Nephron (organoid): ENCODE measurements around the gene TWIST1.

Experiments
- H3K27ac Mint-ChIP-seq, 3 experiments: 2 replicates each; pipeline ENCODE4 v1.8.0; 2020; ENCODE audit warnings: mixed read lengths in 3 of 3, mild to moderate bottlenecking in 2 of 3, moderate library complexity in 1 of 3
- H3K27me3 Mint-ChIP-seq: 2 replicates; pipeline ENCODE4 v1.8.0; 2021; ENCODE audit warnings: low read depth, mild to moderate bottlenecking, moderate library complexity, mixed read lengths
- H3K36me3 Mint-ChIP-seq: 2 replicates; pipeline ENCODE4 v1.8.0; 2020; ENCODE audit warnings: low read depth, mixed read lengths
- H3K4me1 Mint-ChIP-seq: 2 replicates; pipeline ENCODE4 v1.8.0; 2020; ENCODE audit warnings: mixed read lengths
- H3K4me3 Mint-ChIP-seq, 3 experiments: 2 replicates each; pipeline ENCODE4 v1.8.0; 2020; ENCODE audit warnings: mild to moderate bottlenecking in 3 of 3, mixed read lengths in 3 of 3, moderate library complexity in 2 of 3
- H3K9me3 Mint-ChIP-seq: 2 replicates; pipeline ENCODE4 v1.8.0; 2020; ENCODE audit warnings: mixed read lengths
- TF ChIP-seq, protein P1 (sequence below), 3 experiments: fragments of 200-600 bp; sonication (generic); IDR thresholded peaks; one replicate each; pipeline ENCODE4 v1.5.0; 2021; ENCODE audit warnings: antibody characterized with exemption in 3 of 3; ENCODE audit not compliant: unreplicated experiment in 3 of 3

The TWIST1 gene

DNA sequence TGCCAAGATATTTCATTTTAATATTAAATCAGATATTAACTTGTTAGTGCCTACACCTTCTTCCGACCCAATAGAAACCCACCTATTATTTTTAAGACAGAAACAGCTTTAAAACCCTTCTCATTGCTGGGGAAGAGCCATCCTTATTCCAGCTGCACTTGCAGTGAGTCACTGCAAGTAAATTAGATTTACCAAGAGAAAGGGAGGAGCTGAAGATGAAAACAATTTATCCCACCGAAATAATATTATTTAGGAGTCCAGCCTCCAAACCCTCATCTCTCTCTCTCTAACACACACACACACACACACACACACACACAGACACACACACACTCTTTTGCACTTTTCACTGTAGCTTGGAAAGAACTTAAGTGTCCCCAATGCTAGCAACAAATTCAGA, 26.9 kb downstream of the TWIST1 start:
- no peak overlapping the region for H3K4me3 Mint-ChIP-seq
- H3K9me3 Mint-ChIP-seq: peaks cover 2% of the 10 kb centered on the region
- no peak overlapping the region for H3K27ac Mint-ChIP-seq
- no peaks in the 10 kb centered on the region for H3K27me3 Mint-ChIP-seq
- no peaks in the 10 kb centered on the region for H3K4me1 Mint-ChIP-seq
- H3K36me3 Mint-ChIP-seq: peaks cover 3% of the 10 kb centered on the region
- TF ChIP-seq, protein P1, sequence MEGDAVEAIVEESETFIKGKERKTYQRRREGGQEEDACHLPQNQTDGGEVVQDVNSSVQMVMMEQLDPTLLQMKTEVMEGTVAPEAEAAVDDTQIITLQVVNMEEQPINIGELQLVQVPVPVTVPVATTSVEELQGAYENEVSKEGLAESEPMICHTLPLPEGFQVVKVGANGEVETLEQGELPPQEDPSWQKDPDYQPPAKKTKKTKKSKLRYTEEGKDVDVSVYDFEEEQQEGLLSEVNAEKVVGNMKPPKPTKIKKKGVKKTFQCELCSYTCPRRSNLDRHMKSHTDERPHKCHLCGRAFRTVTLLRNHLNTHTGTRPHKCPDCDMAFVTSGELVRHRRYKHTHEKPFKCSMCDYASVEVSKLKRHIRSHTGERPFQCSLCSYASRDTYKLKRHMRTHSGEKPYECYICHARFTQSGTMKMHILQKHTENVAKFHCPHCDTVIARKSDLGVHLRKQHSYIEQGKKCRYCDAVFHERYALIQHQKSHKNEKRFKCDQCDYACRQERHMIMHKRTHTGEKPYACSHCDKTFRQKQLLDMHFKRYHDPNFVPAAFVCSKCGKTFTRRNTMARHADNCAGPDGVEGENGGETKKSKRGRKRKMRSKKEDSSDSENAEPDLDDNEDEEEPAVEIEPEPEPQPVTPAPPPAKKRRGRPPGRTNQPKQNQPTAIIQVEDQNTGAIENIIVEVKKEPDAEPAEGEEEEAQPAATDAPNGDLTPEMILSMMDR (IDR thresholded peaks at IDR 0.05; ENCODE audit: unreplicated experiment in 3 of 3): no peak

DNA sequence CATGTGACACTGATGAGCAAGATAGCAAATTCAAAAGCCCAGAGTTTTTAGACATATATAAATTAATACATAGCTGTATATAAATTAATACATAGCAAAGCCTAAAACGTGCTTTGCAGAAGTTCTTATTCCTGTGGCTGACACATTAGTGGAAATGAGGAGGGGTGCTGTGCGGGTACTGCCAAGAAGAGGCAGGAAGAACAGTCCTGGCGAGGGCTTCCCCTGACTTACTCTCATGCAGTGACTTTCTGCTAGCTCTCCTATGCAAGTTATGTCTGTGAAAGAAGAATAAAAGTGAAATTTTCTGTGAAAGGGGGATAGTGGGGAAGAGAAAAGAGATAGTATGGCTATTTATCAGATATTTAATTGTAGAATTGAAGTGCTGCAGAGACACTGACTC, 27.6 kb downstream of the TWIST1 start:
- Mint-ChIP-seq H3K27ac (no peak overlapping the region), H3K4me3 (no peak overlapping the region), H3K36me3 (peaks cover 7% of the 10 kb centered on the region), H3K4me1 (no peaks in the 10 kb centered on the region), H3K9me3 (peaks cover 3% of the 10 kb centered on the region), H3K27me3 (no peaks in the 10 kb centered on the region)
- TF ChIP-seq, protein P1 (IDR thresholded peaks at IDR 0.05; ENCODE audit: unreplicated experiment in 3 of 3): no peak

DNA sequence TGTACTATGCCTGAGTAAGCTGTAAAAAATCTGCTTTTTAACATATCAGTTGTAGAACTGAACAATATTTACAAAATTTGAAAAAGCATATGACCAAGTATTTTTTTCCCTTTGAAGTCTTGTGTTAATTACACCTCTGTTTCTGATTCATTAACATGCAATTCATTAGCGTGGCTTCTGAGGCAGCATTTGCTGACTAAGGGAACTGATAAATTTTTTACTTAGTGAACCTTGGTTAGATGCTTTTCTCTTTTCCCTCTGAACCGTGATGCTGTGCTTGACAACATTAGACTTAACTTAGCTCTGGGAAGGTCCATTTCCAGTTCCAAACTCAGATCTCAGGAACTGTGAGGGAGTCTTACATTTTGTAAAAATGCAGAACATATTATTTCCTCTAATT, 28.1 kb downstream of the TWIST1 start:
- H3K27ac Mint-ChIP-seq: no peak overlapping the region
- no peak overlapping the region for H3K4me3 Mint-ChIP-seq
- H3K9me3 Mint-ChIP-seq: peaks cover 3% of the 10 kb centered on the region
- no peaks in the 10 kb centered on the region for H3K27me3 Mint-ChIP-seq
- H3K36me3 Mint-ChIP-seq: peaks cover 8% of the 10 kb centered on the region
- TF ChIP-seq, protein P1 (IDR thresholded peaks at IDR 0.05; ENCODE audit: unreplicated experiment in 3 of 3): no peak
- no peaks in the 10 kb centered on the region for H3K4me1 Mint-ChIP-seq

DNA sequence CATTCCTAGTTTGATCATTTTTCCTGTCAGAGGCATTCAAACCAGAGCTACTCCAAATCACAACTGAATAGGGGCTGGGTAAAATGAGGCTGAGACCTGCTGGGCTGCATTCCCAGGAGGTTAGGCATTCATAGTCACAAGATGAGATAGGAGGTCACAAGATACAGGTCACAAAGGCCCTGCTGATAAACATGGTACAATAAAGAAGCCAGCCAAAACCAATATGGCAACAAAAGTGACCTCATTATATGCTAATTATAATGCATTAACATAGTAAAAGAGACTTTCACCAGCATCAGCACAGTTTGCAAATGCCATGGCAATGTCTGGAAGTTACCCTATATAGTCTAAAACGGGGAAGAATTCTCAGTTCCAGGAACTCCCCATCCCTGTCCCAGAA, 37.3 kb downstream of the TWIST1 start:
- H3K36me3 Mint-ChIP-seq: peaks cover 20% of the 10 kb centered on the region
- no peaks in the 10 kb centered on the region for H3K4me1 Mint-ChIP-seq
- H3K4me3 Mint-ChIP-seq: no peak overlapping the region
- no peaks in the 10 kb centered on the region for H3K27me3 Mint-ChIP-seq
- no peak overlapping the region for H3K27ac Mint-ChIP-seq
- peaks cover 8% of the 10 kb centered on the region for H3K9me3 Mint-ChIP-seq
- TF ChIP-seq, protein P1 (IDR thresholded peaks at IDR 0.05; ENCODE audit: unreplicated experiment in 3 of 3): no peak

DNA sequence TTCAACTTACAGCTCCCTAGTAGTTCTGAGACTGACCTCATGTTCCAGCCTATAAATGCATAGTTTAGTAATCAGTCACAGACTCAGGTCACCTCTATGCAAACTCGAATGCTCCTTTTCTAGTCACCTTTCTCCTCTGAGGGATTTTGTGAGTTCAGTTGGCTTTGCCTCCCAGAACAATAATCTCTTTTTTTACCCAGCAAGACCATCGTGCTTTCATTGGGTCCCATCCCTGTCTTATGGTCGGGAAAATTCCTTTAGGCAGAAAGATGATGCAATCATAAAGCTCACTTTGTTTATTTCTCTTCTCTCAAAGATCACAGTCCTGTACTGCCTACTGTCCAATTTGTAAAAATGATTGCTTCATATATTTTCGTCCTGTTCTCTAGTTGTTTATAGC, 38.4 kb downstream of the TWIST1 start:
- H3K27ac Mint-ChIP-seq: no peak overlapping the region
- peaks cover 17% of the 10 kb centered on the region for H3K36me3 Mint-ChIP-seq
- H3K9me3 Mint-ChIP-seq: peaks cover 8% of the 10 kb centered on the region
- no peaks in the 10 kb centered on the region for H3K27me3 Mint-ChIP-seq
- no peaks in the 10 kb centered on the region for H3K4me1 Mint-ChIP-seq
- TF ChIP-seq, protein P1 (IDR thresholded peaks at IDR 0.05; ENCODE audit: unreplicated experiment in 3 of 3): no peak
- H3K4me3 Mint-ChIP-seq: no peak overlapping the region

DNA sequence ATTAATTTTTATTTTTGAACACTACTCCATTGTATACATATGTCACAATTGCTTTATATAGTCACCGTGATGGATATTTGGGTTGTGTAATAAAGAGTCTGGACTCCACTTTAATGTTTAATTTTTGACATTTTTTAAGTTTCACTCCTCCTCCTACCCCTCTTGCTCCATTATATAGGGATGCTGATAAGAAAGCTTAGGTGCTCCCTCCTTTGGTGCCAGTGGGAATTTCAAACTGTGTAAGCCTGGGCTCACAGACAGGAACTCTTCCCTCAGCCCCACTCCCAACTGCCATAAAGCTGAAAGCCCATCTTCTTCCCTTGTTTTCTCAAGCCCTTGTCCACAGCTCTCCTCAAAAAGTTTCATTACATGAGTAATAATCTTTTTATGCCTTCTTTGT, 47.6 kb downstream of the TWIST1 start:
- Mint-ChIP-seq H3K4me3 (no peak overlapping the region), H3K9me3 (peaks cover 2% of the 10 kb centered on the region), H3K27me3 (no peaks in the 10 kb centered on the region), H3K27ac (no peak overlapping the region), H3K36me3 (no peaks in the 10 kb centered on the region), H3K4me1 (no peaks in the 10 kb centered on the region)
- TF ChIP-seq, protein P1 (IDR thresholded peaks at IDR 0.05; ENCODE audit: unreplicated experiment in 3 of 3): no peak
